ENCODE data around the gene ABCF1. TPM values are rescaled to one million over a fixed set of nuclear protein-coding genes. Genes with fewer than 3 reads are reported as not detected.
A peak's percentile ranks its signal among the peaks of the same experiment; 100 is the strongest.

ABCF1 gene
- total and polyA plus RNA-seq, 2 donors (not counting 1 experiment from before 2014, with no cell fraction given) = 35.5 to 49.2 TPM

- Histone ChIP-seq H3K4me2 (ENCODE audit: extremely low read depth, insufficient read depth, low read length) (peak overlapping the region; percentile 97), H3K9ac (ENCODE audit: insufficient read depth, low read length) (peak overlapping the region; percentile 84), H2AFZ (ENCODE audit: low read length) (no peak overlapping the region), H3K4me1 (ENCODE audit: control insufficient read depth, extremely low read depth, insufficient read depth, low read length) (peaks cover 16% of the 10 kb centered on the region), H3K9me3 (ENCODE audit: control insufficient read depth, insufficient read depth, low read depth, low read length) (no peaks in the 10 kb centered on the region), H3K27ac (ENCODE audit: insufficient read depth, low read length) (peak overlapping the region; percentile 98), H3K79me2 (ENCODE audit: control insufficient read depth, insufficient read depth, low read length) (peaks cover 42% of the 10 kb centered on the region), H4K20me1 (ENCODE audit: control insufficient read depth, extremely low read depth, insufficient read depth, low read length) (no peaks in the 10 kb centered on the region), H3K36me3 (ENCODE audit: control insufficient read depth, insufficient read depth, low read length) (peaks cover 3% of the 10 kb centered on the region), H3K4me3 (replicated peaks in 1 of 4; ENCODE audit: control extremely low read depth in 1 of 4, insufficient read depth in 1 of 4, low read depth in 3 of 4, low read length in 4 of 4) (peak overlapping the region; percentile 63 to 98 (median 94)), H3K27me3 (ENCODE audit: control insufficient read depth, insufficient read depth, low read length) (no peaks in the 10 kb centered on the region)
- DNase-seq (ENCODE audit: low read depth in 2 of 2) = peak; percentile 91 to 94
- TF ChIP-seq CTCF (conservative IDR thresholded peaks at IDR 0.05 in 1 of 2, IDR thresholded peaks at IDR 0.05 in 1 of 2; ENCODE audit: low read depth in 1 of 2, low read length in 2 of 2) = no peak
- TF ChIP-seq EZH2 (IDR thresholded peaks at IDR 0.05; ENCODE audit: low read length, missing control alignments) = no peak
Measured at GRCh38 chr6:30615219-30615957, 44.1 kb downstream of the ABCF1 start.

DNA sequence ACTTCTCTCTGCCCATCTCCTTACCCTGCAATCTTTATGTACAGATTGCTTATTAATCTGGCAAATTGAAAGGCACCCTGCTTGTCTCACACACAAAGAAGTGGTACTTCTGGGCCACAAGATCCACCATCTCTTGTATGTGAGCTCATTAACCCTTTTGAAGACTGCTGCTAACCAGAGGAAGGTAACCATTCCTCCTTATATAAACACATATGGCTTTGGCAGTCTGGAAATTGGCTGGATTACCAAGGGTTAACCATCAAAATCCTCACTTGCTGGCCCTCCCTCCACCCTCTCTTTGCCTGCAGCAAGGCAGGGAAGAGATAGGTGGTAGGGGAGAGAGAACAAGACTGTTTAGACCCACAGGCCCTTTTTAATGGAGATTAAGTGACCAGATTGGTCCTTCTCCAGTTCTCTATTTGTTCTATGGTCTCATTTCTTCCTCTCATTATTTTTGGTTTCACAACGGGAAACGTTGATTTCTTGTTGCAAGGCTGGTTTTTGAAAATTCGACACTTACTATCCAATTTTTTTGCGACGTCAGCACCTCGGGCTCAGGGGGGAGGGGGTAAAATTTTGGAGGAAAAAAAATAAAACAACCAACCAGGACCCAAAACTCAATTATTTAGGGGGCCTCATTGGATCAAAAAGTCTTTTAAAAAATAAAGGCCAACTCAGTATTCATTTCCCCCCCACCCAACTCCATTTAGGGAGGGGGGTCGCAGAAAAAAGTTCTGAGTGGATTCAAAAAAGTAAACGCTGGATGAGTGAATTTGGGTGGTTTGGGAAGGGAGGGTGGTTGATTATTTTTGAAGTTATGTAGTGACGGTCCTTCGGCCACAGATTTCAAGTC is 44.9 kb downstream of the ABCF1 start:
- H3K9me3 ChIP-seq (ENCODE audit: control insufficient read depth, insufficient read depth, low read depth, low read length) = no peaks in the 10 kb centered on the region

More for the DNA sequence above, 44.9 kb downstream of the ABCF1 start:
- Histone ChIP-seq H2AFZ (ENCODE audit: low read length) (no peak overlapping the region), H4K20me1 (ENCODE audit: control insufficient read depth, extremely low read depth, insufficient read depth, low read length) (no peaks in the 10 kb centered on the region), H3K4me2 (ENCODE audit: extremely low read depth, insufficient read depth, low read length) (peak overlapping the region; percentile 97), H3K36me3 (ENCODE audit: control insufficient read depth, insufficient read depth, low read length) (peaks cover 7% of the 10 kb centered on the region), H3K79me2 (ENCODE audit: control insufficient read depth, insufficient read depth, low read length) (peaks cover 42% of the 10 kb centered on the region), H3K27me3 (ENCODE audit: control insufficient read depth, insufficient read depth, low read length) (no peaks in the 10 kb centered on the region), H3K4me3 (replicated peaks in 1 of 4; ENCODE audit: control extremely low read depth in 1 of 4, insufficient read depth in 1 of 4, low read depth in 3 of 4, low read length in 4 of 4) (peak overlapping the region; percentile 63 to 98 (median 94)), H3K27ac (ENCODE audit: insufficient read depth, low read length) (peak overlapping the region; percentile 98), H3K4me1 (ENCODE audit: control insufficient read depth, extremely low read depth, insufficient read depth, low read length) (peaks cover 16% of the 10 kb centered on the region), H3K9ac (ENCODE audit: insufficient read depth, low read length) (peak overlapping the region; percentile 84)
- DNase-seq (ENCODE audit: low read depth in 2 of 2) = peak; percentile 25 to 30
- TF ChIP-seq EZH2 (IDR thresholded peaks at IDR 0.05; ENCODE audit: low read length, missing control alignments) (no peak), CTCF (conservative IDR thresholded peaks at IDR 0.05 in 1 of 2, IDR thresholded peaks at IDR 0.05 in 1 of 2; ENCODE audit: low read depth in 1 of 2, low read length in 2 of 2) (no peak)
